GM13977 (cell line): ENCODE measurements around the gene CTDSP2.
"Not testable (repeated sequence)": the region's sequence is repeated elsewhere in the genome, so short reads cannot be mapped to it uniquely, and the experiment has no call there.

Source experiments
- DNase-seq: peaks from one replicate; pipeline ENCODE4 v3.0.0; 2012; ENCODE audit warnings: low spot score
- in situ Hi-C: fragments of 300-500 bp; cut with MboI; formaldehyde crosslinking; loops from one replicate; pipeline ENCODE4 v1.12.0; 2022; ENCODE audit warnings: low sequenced_read_pairs, low pct_unique_long_range_greater_than_20kb, mixed read lengths, inconsistent platforms; ENCODE audit not compliant: unreplicated experiment
- TF ChIP-seq, protein P1 (sequence below): IDR thresholded peaks from 2 replicates; pipeline ENCODE4 v1.5.1; 2012; ENCODE audit warnings: mild to moderate bottlenecking, control low read depth; ENCODE audit not compliant: insufficient read depth; ENCODE audit errors: extremely low read depth, missing control alignments

CTDSP2 gene

DNA sequence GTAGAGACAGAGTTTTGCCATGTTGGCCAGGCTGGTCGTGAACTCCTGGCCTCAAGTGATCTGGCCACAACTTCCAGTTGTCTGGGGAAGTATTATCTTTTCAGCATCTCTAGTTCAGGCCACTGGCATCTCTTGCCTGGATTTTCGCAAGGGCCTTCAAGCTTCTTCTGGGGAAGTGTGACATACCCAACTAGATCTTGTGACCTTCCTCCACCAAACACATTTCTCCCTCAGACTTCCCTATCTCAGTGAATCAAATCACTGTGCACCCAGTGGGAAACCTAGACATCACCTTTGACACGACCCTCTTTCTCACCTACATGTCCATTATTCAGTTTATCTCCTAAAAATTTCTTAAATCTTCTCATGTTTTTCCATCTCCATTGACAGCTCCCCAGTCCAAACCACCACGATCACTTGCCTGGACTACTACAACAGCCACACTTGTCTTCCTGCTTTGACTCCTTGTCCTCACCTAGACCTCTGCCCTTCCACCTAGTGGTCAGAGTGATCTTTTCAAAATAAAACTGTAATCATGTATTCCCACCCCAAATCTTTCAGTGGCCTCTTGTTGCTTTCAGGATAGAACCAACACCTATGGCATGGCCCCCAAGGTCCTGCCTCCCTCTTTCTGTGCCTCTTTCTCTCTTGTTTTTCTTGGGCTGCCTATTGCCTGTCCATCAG is 70.8 kb downstream of the CTDSP2 start:
- no peak for DNase-seq
- TF ChIP-seq, protein P1, sequence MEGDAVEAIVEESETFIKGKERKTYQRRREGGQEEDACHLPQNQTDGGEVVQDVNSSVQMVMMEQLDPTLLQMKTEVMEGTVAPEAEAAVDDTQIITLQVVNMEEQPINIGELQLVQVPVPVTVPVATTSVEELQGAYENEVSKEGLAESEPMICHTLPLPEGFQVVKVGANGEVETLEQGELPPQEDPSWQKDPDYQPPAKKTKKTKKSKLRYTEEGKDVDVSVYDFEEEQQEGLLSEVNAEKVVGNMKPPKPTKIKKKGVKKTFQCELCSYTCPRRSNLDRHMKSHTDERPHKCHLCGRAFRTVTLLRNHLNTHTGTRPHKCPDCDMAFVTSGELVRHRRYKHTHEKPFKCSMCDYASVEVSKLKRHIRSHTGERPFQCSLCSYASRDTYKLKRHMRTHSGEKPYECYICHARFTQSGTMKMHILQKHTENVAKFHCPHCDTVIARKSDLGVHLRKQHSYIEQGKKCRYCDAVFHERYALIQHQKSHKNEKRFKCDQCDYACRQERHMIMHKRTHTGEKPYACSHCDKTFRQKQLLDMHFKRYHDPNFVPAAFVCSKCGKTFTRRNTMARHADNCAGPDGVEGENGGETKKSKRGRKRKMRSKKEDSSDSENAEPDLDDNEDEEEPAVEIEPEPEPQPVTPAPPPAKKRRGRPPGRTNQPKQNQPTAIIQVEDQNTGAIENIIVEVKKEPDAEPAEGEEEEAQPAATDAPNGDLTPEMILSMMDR, result no peak
- in situ Hi-C loops, result no loop called here

DNA sequence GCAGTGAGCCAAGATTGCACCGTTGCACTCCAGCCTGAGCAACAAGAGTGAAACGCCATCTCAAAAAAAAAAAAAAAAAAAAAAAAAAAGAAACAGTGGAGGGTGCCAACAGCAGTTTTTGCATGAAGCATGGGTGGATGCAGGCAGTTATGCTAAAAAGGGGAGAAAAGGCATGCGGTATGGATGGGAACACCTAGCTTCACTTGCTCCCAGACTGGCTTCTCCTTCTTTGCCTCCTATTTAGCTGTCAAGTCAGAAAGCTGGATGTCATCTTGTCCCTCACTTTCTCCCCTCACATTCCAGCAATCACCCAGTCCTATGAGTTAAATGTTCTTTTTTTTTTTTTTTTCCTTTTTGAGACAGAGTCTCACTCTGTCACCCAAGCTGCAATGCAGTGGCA is 71.5 kb downstream of the CTDSP2 start:
- TF ChIP-seq, protein P1, result no peak
- no peak for DNase-seq
- in situ Hi-C loops, result no loop called here

DNA sequence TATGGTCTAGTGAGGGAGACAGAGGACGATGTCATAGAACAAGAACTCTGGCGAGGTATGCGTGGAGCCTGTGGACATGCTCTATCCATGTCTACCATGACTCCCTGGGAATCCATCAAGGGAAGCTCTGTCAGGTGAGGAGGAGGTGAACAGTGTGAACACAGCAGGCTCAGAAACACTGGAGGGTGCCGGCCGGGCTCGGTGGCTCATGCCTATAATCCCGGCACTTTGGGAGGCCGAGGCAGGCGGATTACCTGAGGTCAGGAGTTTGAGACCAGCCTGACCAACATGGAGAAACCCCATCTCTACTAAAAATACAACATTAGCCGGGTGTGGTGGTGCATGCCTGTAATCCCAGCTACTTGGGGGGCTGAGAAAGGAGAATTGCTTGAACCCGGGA is 71.9 kb downstream of the CTDSP2 start:
- in situ Hi-C loops, DNase-seq: not testable (repeated sequence)

DNA sequence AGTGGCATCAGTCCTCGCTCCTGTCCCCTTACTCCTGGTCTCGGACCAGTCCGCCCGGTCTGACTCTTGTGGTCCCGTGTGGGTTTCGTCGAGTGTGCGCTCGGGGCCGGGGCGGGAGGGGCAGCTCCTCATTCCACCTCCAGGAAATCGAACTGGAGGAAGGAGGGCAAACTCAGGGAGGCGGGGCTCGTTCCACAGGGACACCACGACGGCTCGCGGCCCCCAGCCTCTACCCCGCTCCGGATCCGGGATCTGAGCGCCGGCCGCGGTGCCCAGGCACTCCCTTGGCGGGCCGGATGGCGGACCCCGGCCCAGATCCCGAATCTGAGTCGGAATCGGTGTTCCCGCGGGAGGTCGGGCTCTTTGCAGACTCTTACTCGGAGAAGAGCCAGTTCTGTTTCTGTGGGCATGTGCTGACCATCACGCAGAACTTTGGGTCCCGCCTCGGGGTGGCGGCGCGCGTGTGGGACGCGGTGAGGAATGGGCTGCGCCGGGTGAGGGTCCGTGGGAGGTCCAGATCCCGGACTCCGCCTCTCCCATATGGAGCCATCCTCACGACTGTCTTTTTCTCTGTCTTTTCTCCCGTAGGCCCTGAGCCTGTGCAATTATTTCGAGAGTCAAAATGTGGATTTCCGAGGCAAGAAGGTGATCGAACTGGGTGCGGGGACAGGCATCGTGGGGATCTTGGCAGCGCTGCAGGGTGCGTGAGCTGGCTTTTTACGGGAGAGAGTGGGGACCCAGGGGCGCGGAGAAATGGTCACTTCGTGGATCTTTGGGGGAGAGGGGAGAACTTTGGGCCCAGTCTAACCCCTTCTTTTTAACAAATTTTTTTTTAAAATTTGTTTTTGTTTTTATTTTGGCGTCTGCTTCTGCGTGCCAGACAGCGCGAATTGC is 73.9 kb downstream of the CTDSP2 start, which contains the start of gene EEF1AKMT3:
EEF1AKMT3 (plus strand) TSS at position 186 of the 894 bp plus-strand sequence; CDS start at position 297, 111 bp downstream.
- in situ Hi-C loops, result no loop called here
- no peak for DNase-seq
- TF ChIP-seq, protein P1, result no peak

GRCh38 chr12:57771873-57772428 is 74.6 kb downstream of the CTDSP2 start, which contains the start of gene METTL1:
METTL1 (minus strand) TSS chr12:57772105; CDS start chr12:57772083, 22 bp downstream.
- TF ChIP-seq, protein P1, result no peak
- in situ Hi-C loops, result no loop called here
- peak; percentile 96 for DNase-seq

DNA sequence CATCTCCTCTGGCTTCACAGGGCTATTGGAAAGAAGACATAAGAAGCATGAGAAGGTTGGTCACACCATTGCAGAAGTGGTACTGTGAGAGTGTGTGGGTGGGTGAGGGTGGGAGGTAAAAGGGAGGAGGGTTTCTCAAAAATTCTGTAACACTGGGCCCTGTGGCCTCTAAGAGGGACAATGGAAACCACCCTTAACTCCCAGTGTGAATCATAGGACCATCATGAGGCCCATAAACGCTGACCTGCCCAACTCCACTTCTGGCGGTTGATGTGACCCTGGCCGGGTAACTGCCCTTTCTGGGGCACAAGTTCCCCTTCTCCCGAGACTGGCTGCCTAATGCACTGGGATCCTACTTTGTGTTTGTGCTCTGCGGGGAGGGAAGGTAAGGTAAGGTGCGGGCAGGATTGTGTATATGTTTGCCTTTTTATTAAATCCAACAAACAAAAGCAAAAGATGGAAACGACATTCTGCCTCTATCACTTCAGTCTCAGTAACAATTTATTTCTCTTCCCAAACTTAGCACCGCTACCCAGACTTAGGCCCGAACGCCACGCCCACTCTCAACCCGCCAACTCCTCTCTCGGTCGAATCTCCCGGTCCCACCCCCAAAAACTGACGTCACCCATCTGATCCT is 75.2 kb downstream of the CTDSP2 start:
- in situ Hi-C loops, result no loop called here
- TF ChIP-seq, protein P1, result no peak

More for the DNA sequence above, 75.2 kb downstream of the CTDSP2 start:
- DNase-seq, result peak; percentile 90
